ENCODE data around the gene WNT9B.
"Not testable (repeated sequence)": the region's sequence is repeated elsewhere in the genome, so short reads cannot be mapped to it uniquely, and the experiment has no call there.

The WNT9B gene

GRCh38 chr17:46916623-46917022 is 65.2 kb downstream of the WNT9B start:
- DNase-seq: no peak

GRCh38 chr17:46917041-46917440 is 65.7 kb downstream of the WNT9B start:
- no peak for DNase-seq

- no peak for DNase-seq
Measured at GRCh38 chr17:46917516-46917915, 66.1 kb downstream of the WNT9B start.

GRCh38 chr17:46921962-46922361 is 70.6 kb downstream of the WNT9B start:
- not testable (repeated sequence) for DNase-seq

- DNase-seq: no peak
Measured at GRCh38 chr17:46922487-46922803, 71.1 kb downstream of the WNT9B start.

- DNase-seq: no peak
Measured at GRCh38 chr17:46922804-46923635, 71.6 kb downstream of the WNT9B start, which contains the start of gene GOSR2. GOSR2 (plus strand) TSS chr17:46923160; CDS start chr17:46923193, 33 bp downstream.

- no peak for DNase-seq
Measured at GRCh38 chr17:46925185-46925868, 73.9 kb downstream of the WNT9B start.

GRCh38 chr17:46928467-46929261 is 77.3 kb downstream of the WNT9B start:
- no peak for DNase-seq

- DNase-seq: no peak
Measured at GRCh38 chr17:46929413-46929812, 78.0 kb downstream of the WNT9B start.

GRCh38 chr17:46930051-46930450 is 78.7 kb downstream of the WNT9B start:
- DNase-seq: no peak

- DNase-seq: no peak
Measured at GRCh38 chr17:46931596-46931995, 80.2 kb downstream of the WNT9B start.

GRCh38 chr17:46935658-46936266 is 84.4 kb downstream of the WNT9B start:
- DNase-seq: no peak
